NT2/D1 (cell line): ENCODE data around the gene AKAP6.

ENCODE experiments used
- YY1 ChIP-seq: IDR thresholded peaks from 2 replicates; pipeline ENCODE4 v1.6.1; 2011; ENCODE audit not compliant: insufficient read length, insufficient read depth
- ZNF274 ChIP-seq: IDR thresholded peaks from 2 replicates; pipeline ENCODE4 v1.6.1; 2011; ENCODE audit warnings: mild to moderate bottlenecking, low read depth, low read length

DNA sequence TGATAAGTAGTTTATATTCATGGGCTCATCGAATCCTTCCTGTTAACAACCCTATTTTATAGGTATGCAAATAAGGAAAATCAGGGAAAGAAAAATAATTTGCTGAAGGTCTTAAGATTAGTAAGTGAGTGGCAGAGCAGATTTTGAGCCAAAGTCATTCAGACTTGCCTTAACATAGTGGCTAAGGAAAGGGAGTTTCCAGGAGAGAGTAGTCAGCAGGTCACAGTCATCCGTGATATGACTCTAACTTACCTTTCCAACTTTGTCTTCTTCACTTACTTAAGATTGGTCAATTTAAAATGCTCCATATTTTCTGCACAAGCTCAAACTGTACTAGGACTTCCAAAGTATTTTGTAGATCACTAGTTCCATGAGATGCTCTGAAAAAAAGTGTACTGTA is 46.6 kb downstream of the AKAP6 start:
- no peak for TF ChIP-seq YY1
- TF ChIP-seq ZNF274: no peak
